Vagina (tissue), 2 donors: Measurements from ENCODE around the gene STAB1.

ENCODE experiments used
- POLR2A ChIP-seq, 2 donors: fragments of 450-650 bp; IDR thresholded peaks; one replicate each; pipeline ENCODE4 v1.6.1; 2017; ENCODE audit warnings: antibody characterized with exemption in 2 of 2, mild to moderate bottlenecking in 2 of 2, moderate library complexity in 2 of 2
- POLR2AphosphoS5 ChIP-seq, 2 donors: sonication (generic); formaldehyde crosslinking; IDR thresholded peaks; one replicate each; pipeline ENCODE4 v1.9.0; 2017; ENCODE audit warnings: antibody characterized with exemption in 2 of 2, mild to moderate bottlenecking in 2 of 2, low read depth in 1 of 2; ENCODE audit not compliant: insufficient read depth in 1 of 2
- TF ChIP-seq, protein P1 (sequence below), 3 experiments: fragments of 450-650 bp in 2 of 3; fragments of 200-600 bp in 1 of 3; sonication (generic) in 1 of 3; IDR thresholded peaks; one replicate each; pipeline ENCODE4 v1.5.1; 2017 to 2019; ENCODE audit warnings: antibody characterized with exemption in 3 of 3, mild to moderate bottlenecking in 2 of 3, moderate library complexity in 2 of 3

DNA sequence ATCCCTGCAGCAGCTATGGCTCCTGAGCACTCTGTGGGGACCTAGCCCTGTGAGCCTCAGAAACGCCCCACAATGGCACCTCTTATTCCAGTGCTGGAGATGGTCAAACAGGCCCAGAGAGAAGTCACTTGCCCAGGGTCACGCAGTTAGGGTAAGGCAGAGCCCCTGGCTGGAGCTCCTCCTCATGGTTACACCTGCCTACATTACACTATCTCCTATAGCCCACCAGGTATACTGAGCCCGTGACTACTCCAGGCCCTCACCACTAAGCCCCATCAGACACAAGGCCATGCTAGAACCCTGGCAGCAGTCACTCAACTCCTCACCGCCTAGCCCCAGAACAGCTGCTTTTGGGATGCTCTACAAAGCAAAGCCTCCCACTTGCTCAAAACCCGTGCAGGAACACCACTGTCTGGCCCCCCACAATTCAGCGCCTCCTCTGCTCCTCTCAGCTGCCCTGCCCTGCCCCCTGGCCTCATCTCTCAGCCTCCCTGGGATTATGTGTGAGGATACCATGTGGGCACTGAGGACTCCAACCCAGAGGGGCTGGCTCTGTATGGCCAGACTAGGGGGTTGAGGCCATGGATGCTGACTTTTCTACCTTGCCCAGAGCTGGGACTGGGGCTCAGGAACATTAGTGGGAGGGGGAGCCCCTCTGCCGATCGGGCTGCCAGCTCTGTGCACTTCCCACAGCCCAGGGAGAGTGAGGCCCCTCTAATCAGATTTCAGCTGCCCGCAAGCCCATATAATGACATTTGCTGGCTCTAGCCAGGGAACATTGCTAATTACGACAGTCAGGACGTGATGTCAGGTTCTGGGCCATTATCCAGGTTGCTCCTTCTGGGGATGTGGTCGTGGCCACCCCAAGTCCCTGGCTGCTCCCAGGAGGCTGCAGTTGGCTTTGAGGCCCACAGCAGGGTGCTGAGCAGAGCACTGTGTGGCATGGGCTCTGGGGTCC is 34.5 kb downstream of the STAB1 start:
- TF ChIP-seq, protein P1, sequence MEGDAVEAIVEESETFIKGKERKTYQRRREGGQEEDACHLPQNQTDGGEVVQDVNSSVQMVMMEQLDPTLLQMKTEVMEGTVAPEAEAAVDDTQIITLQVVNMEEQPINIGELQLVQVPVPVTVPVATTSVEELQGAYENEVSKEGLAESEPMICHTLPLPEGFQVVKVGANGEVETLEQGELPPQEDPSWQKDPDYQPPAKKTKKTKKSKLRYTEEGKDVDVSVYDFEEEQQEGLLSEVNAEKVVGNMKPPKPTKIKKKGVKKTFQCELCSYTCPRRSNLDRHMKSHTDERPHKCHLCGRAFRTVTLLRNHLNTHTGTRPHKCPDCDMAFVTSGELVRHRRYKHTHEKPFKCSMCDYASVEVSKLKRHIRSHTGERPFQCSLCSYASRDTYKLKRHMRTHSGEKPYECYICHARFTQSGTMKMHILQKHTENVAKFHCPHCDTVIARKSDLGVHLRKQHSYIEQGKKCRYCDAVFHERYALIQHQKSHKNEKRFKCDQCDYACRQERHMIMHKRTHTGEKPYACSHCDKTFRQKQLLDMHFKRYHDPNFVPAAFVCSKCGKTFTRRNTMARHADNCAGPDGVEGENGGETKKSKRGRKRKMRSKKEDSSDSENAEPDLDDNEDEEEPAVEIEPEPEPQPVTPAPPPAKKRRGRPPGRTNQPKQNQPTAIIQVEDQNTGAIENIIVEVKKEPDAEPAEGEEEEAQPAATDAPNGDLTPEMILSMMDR (IDR thresholded peaks at IDR 0.05), result no peak
- peak; percentile 24 to 51 for TF ChIP-seq POLR2AphosphoS5 (IDR thresholded peaks at IDR 0.05; ENCODE audit: insufficient read depth in 1 of 2, low read depth in 1 of 2)
- no peak for TF ChIP-seq POLR2A (IDR thresholded peaks at IDR 0.05)
